ENCODE data around the gene ZNF799.
"Not testable (repeated sequence)": the region's sequence is repeated elsewhere in the genome, so short reads cannot be mapped to it uniquely, and the experiment has no call there.

ZNF799 gene

GRCh38 chr19:12400633-12401502, at the start of gene ZNF799:
Gene ZNF799 (minus strand): TSS chr19:12401271. CDS start chr19:12401070, 201 bp downstream.
- Histone ChIP-seq H3K4me1 (ENCODE audit: control insufficient read depth, insufficient read depth, low read length) (peaks cover 4% of the 10 kb centered on the region), H3K36me3 (ENCODE audit: control insufficient read depth, insufficient read depth, low read length, severe bottlenecking) (no peaks in the 10 kb centered on the region), H3K9me3 (ENCODE audit: control insufficient read depth, low read length) (no peaks in the 10 kb centered on the region), H3K9ac (ENCODE audit: low read length) (peak within 1 kb of the TSS; percentile 81), H3K27me3 (replicated peaks; ENCODE audit: control insufficient read depth, insufficient read depth, low read length) (no peaks in the 10 kb centered on the region), H3K4me3 (ENCODE audit: low read length) (peak within 1 kb of the TSS; percentile 96)
- peak; percentile 98 for DNase-seq (ENCODE audit: low read depth)

GRCh38 chr19:12450844-12451243, 49.8 kb upstream of the ZNF799 start:
- H3K4me1 ChIP-seq (ENCODE audit: control insufficient read depth, insufficient read depth, low read length), result no peaks in the 10 kb centered on the region
- peaks cover 67% of the 10 kb centered on the region for H3K9me3 ChIP-seq (ENCODE audit: control insufficient read depth, low read length)

DNA sequence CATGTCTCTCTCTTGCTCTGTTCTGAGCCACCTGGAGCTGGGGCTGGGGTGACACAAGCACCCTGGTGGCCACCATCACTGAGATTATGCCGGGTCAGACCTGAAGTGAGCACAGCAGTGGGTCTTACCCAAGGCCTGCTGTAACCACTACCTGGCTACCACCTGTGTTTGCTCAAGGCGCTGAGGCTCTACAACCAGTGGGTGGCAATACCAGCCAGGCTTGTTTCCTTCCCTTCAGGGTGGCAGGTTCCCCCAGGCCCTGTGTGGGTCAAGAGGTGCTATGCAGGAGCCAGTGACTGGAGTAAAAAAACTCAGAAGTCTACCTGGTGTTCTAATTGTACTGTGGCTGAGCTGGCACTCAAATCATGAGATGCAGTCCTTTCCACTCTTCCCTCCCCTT, 47.7 kb upstream of the ZNF799 start:
- Histone ChIP-seq H3K4me3 (ENCODE audit: low read length) (no peak overlapping the region), H3K9ac (ENCODE audit: low read length) (no peak overlapping the region), H3K9me3 (ENCODE audit: control insufficient read depth, low read length) (peaks cover 58% of the 10 kb centered on the region), H3K27me3 (replicated peaks; ENCODE audit: control insufficient read depth, insufficient read depth, low read length) (no peaks in the 10 kb centered on the region), H3K36me3 (ENCODE audit: control insufficient read depth, insufficient read depth, low read length, severe bottlenecking) (no peaks in the 10 kb centered on the region), H3K4me1 (ENCODE audit: control insufficient read depth, insufficient read depth, low read length) (no peaks in the 10 kb centered on the region)
- no peak for DNase-seq (ENCODE audit: low read depth)

More at GRCh38 chr19:12450844-12451243, 49.8 kb upstream of the ZNF799 start:
- Histone ChIP-seq H3K4me3 (ENCODE audit: low read length) (peak overlapping the region; percentile 47), H3K27me3 (replicated peaks; ENCODE audit: control insufficient read depth, insufficient read depth, low read length) (no peaks in the 10 kb centered on the region), H3K36me3 (ENCODE audit: control insufficient read depth, insufficient read depth, low read length, severe bottlenecking) (no peaks in the 10 kb centered on the region), H3K9ac (ENCODE audit: low read length) (no peak overlapping the region)
- no peak for DNase-seq (ENCODE audit: low read depth)

DNA sequence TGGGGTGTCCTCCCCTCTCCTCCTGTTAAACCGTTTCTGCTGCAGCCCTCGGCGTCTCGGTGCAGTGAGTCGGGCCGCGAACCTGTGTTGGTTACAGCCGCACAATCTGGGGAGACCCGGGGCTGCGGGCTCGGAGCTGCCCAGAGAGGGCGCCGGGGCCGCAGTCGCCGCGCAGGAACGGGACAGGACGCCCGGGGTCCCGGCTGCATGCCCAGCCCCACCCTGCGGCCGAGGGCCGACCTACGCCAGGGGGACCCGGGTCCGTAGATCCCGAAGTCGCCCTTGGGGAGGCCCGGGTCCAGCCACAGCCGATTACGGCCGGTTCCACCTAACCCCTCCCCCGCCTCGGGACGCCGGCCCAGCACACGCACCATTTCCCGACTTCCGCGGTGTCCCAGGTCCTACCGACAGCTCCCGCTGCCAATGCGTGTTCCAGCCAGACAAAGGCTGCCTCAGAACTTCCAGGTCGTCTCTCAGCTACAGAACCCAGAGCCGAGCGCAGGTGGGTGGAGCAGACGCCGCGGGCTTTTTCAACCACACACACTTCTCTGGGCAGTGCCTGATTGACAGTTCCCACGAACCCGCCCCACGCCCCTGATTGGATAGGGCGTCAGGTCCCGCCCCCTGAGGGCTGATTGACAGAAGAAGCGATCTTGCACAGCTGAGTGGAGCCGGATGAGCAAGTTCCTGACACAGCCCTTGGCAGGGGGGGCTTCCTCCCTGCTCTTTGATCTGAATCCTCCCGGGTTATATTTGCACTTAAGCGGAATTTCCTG, 39.7 kb upstream of the ZNF799 start, which contains the start of gene ZNF443:
Gene ZNF443 (minus strand): TSS at position 481 of the 776 bp plus-strand sequence. CDS start 107 bp downstream, at position 374.
- peak within 1 kb of the TSS; percentile 93 for H3K4me3 ChIP-seq (ENCODE audit: low read length)
- peak; percentile 98 for DNase-seq (ENCODE audit: low read depth)
- H3K36me3 ChIP-seq (ENCODE audit: control insufficient read depth, insufficient read depth, low read length, severe bottlenecking), result no peaks in the 10 kb centered on the region
- peak within 1 kb of the TSS; percentile 80 for H3K9ac ChIP-seq (ENCODE audit: low read length)
- peaks cover 9% of the 10 kb centered on the region for H3K9me3 ChIP-seq (ENCODE audit: control insufficient read depth, low read length)
- H3K4me1 ChIP-seq (ENCODE audit: control insufficient read depth, insufficient read depth, low read length), result peaks cover 3% of the 10 kb centered on the region
- H3K27me3 ChIP-seq (replicated peaks; ENCODE audit: control insufficient read depth, insufficient read depth, low read length), result no peaks in the 10 kb centered on the region

DNA sequence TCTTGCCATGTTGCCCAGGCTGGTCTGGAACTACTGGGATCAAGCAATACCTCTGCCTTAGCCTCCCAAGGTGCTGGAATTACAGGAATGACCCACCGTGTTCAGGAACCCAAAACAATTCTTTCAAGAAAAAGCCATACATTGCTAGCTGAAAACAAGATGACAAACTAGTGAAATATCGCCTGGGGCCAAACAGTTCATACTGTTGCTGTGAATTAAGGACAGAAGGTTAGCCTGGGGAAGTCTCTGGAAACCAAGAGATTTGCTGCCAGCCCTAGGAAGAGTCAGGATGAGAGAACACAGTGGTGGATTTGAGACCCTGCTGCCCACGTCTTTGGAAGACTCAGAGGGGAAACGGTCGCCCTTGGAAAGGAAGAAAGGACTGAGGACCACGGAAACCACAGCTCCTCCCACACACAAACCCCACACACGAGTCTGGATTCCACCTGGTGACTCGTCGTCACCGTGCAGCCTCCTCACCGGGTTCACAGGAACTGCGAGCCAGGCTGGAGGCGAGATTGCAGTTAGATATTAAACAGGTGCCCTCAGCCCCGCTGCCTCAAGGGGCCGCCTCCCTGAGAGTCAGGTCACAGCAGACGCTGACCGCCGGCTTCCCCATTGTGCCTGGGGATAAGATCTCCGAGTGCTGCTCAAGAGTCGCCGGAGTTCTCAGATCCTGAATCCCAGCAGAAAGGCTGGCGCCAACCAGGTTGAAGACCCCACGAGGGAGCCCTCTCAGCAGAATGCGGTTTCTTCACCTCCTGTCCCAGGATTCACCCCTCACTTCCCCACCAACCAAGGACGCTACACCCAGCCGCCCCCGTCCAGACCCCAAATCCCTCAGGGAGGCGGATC, 38.8 kb upstream of the ZNF799 start:
- H3K9me3 ChIP-seq (ENCODE audit: control insufficient read depth, low read length); H3K4me1 ChIP-seq (ENCODE audit: control insufficient read depth, insufficient read depth, low read length): not testable (repeated sequence)
- peak; percentile 29 for DNase-seq (ENCODE audit: low read depth)

DNA sequence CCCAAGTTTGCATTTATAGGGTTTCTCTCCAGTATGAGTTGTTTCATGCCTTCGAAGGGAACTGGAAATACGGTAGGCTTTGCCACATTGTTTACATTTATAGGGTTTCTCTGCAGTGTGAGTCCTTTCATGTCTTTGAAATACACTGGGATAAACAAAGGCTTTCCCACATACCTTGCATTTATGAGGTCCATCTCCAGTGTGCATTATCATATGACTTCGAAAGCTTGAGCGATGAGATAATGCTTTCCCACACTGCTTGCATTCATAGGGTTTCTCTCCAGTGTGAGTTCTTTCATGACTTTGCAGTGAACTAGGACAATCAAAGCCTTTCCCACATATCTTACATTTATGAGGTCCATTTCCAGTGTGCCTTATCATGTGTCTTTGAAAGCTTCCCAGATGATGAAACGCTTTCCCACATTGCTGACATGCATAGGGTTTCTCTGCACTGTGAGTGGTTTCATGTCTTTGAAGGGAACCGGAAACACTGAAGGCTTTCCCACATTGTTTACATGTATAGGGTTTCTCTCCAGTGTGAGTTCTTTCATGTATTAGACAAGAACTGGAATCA, 29.7 kb upstream of the ZNF799 start:
- not testable (repeated sequence) for DNase-seq (ENCODE audit: low read depth); H3K4me1 ChIP-seq (ENCODE audit: control insufficient read depth, insufficient read depth, low read length); H3K27me3 ChIP-seq (replicated peaks; ENCODE audit: control insufficient read depth, insufficient read depth, low read length); H3K9ac ChIP-seq (ENCODE audit: low read length)
- H3K36me3 ChIP-seq (ENCODE audit: control insufficient read depth, insufficient read depth, low read length, severe bottlenecking), result peaks cover 15% of the 10 kb centered on the region
- peaks cover 27% of the 10 kb centered on the region for H3K9me3 ChIP-seq (ENCODE audit: control insufficient read depth, low read length)
- peak overlapping the region; percentile 32 for H3K4me3 ChIP-seq (ENCODE audit: low read length)

More for the DNA sequence above, 38.8 kb upstream of the ZNF799 start:
- peak overlapping the region; percentile 80 for H3K9ac ChIP-seq (ENCODE audit: low read length)
- H3K36me3 ChIP-seq (ENCODE audit: control insufficient read depth, insufficient read depth, low read length, severe bottlenecking); H3K27me3 ChIP-seq (replicated peaks; ENCODE audit: control insufficient read depth, insufficient read depth, low read length): not testable (repeated sequence)
- H3K4me3 ChIP-seq (ENCODE audit: low read length), result peak overlapping the region; percentile 93

- H3K4me1 ChIP-seq (ENCODE audit: control insufficient read depth, insufficient read depth, low read length), result no peaks in the 10 kb centered on the region
- peaks cover 17% of the 10 kb centered on the region for H3K9me3 ChIP-seq (ENCODE audit: control insufficient read depth, low read length)
- no peaks in the 10 kb centered on the region for H3K27me3 ChIP-seq (replicated peaks; ENCODE audit: control insufficient read depth, insufficient read depth, low read length)
- no peak for DNase-seq (ENCODE audit: low read depth)
- no peak overlapping the region for H3K4me3 ChIP-seq (ENCODE audit: low read length)
- H3K36me3 ChIP-seq (ENCODE audit: control insufficient read depth, insufficient read depth, low read length, severe bottlenecking), result peaks cover 7% of the 10 kb centered on the region
- no peak overlapping the region for H3K9ac ChIP-seq (ENCODE audit: low read length)
Measured at GRCh38 chr19:12425888-12426274, 24.8 kb upstream of the ZNF799 start.

GRCh38 chr19:12425236-12425887, 24.3 kb upstream of the ZNF799 start:
- Histone ChIP-seq H3K9me3 (ENCODE audit: control insufficient read depth, low read length) (peaks cover 12% of the 10 kb centered on the region), H3K4me3 (ENCODE audit: low read length) (no peak overlapping the region), H3K36me3 (ENCODE audit: control insufficient read depth, insufficient read depth, low read length, severe bottlenecking) (peaks cover 2% of the 10 kb centered on the region), H3K4me1 (ENCODE audit: control insufficient read depth, insufficient read depth, low read length) (no peaks in the 10 kb centered on the region), H3K9ac (ENCODE audit: low read length) (no peak overlapping the region), H3K27me3 (replicated peaks; ENCODE audit: control insufficient read depth, insufficient read depth, low read length) (no peaks in the 10 kb centered on the region)
- DNase-seq (ENCODE audit: low read depth), result no peak

- not testable (repeated sequence) for H3K27me3 ChIP-seq (replicated peaks; ENCODE audit: control insufficient read depth, insufficient read depth, low read length); H3K4me1 ChIP-seq (ENCODE audit: control insufficient read depth, insufficient read depth, low read length); H3K36me3 ChIP-seq (ENCODE audit: control insufficient read depth, insufficient read depth, low read length, severe bottlenecking); DNase-seq (ENCODE audit: low read depth); H3K4me3 ChIP-seq (ENCODE audit: low read length); H3K9me3 ChIP-seq (ENCODE audit: control insufficient read depth, low read length); H3K9ac ChIP-seq (ENCODE audit: low read length)
Measured at GRCh38 chr19:12417273-12417672, 16.2 kb upstream of the ZNF799 start.

GRCh38 chr19:12411893-12412292, 10.8 kb upstream of the ZNF799 start:
- no peak for DNase-seq (ENCODE audit: low read depth)
- no peaks in the 10 kb centered on the region for H3K4me1 ChIP-seq (ENCODE audit: control insufficient read depth, insufficient read depth, low read length)
- no peaks in the 10 kb centered on the region for H3K9me3 ChIP-seq (ENCODE audit: control insufficient read depth, low read length)
- no peak overlapping the region for H3K4me3 ChIP-seq (ENCODE audit: low read length)
- H3K36me3 ChIP-seq (ENCODE audit: control insufficient read depth, insufficient read depth, low read length, severe bottlenecking), result no peaks in the 10 kb centered on the region
- no peak overlapping the region for H3K9ac ChIP-seq (ENCODE audit: low read length)
- H3K27me3 ChIP-seq (replicated peaks; ENCODE audit: control insufficient read depth, insufficient read depth, low read length), result no peaks in the 10 kb centered on the region
